Breast epithelium (tissue), 4 donors: ENCODE results near the gene NEBL. TPM values are rescaled to one million over a fixed set of nuclear protein-coding genes. Genes with fewer than 3 reads are reported as not detected.

Source experiments
- DNase-seq, 2 donors: peaks; one replicate each; pipeline ENCODE4 v3.0.0-alpha.2; 2019; ENCODE audit warnings: low spot score in 2 of 2
- H3K27ac ChIP-seq, 2 donors: fragments of 200-600 bp; sonication (generic) in 1 of 2; one replicate each; pipeline ENCODE4 v1.5.1; 2016 to 2019; ENCODE audit warnings: mild to moderate bottlenecking in 1 of 2
- H3K27me3 ChIP-seq, 2 donors: fragments of 200-600 bp; sonication (generic) in 1 of 2; one replicate each; pipeline versions ENCODE4 v1.5.1 to v1.6.0; 2017 to 2019; ENCODE audit warnings: control low read depth in 1 of 2, mild to moderate bottlenecking in 1 of 2
- H3K36me3 ChIP-seq: fragments of 200-600 bp; one replicate; pipeline ENCODE4 v1.5.1; 2019
- H3K4me1 ChIP-seq, 2 donors: fragments of 200-600 bp; sonication (generic); one replicate each; pipeline ENCODE4 v1.5.1; 2016 to 2019; ENCODE audit warnings: control low read depth in 1 of 2
- H3K4me3 ChIP-seq, 3 donors: fragments of 200-600 bp; sonication (generic); 1 replicate in 2 of 3; 2 replicates in 1 of 3; pipeline ENCODE4 v1.5.1; 2016 to 2019; ENCODE audit warnings: mild to moderate bottlenecking in 3 of 3, moderate library complexity in 2 of 3
- H3K9me3 ChIP-seq, 2 donors: fragments of 200-600 bp; sonication (generic) in 1 of 2; one replicate each; pipeline ENCODE4 v1.5.1; 2016 to 2019; ENCODE audit warnings: control low read depth in 1 of 2
- CTCF ChIP-seq, 3 donors: fragments of 450-650 bp; IDR thresholded peaks; one replicate each; pipeline ENCODE4 v1.5.1; 2016 to 2017; ENCODE audit warnings: antibody characterized with exemption in 3 of 3, mild to moderate bottlenecking in 3 of 3, moderate library complexity in 3 of 3
- POLR2A ChIP-seq: fragments of 450-650 bp; IDR thresholded peaks from one replicate; pipeline ENCODE4 v1.6.1; 2016; ENCODE audit warnings: antibody characterized with exemption, mild to moderate bottlenecking, moderate library complexity
- POLR2AphosphoS5 ChIP-seq, 3 donors: sonication (generic); formaldehyde crosslinking; IDR thresholded peaks; one replicate each; pipeline ENCODE4 v1.6.1; 2017; ENCODE audit warnings: antibody characterized with exemption in 3 of 3
- intact Hi-C: fragments of 100-400 bp; cut with DNase I; formaldehyde crosslinking; loops from one replicate; pipeline ENCODE4 v1.15.1; 2023; ENCODE audit warnings: low total_unique reads
- total RNA-seq, 3 donors: library from RNA; depleted of rRNA; stranded (reverse); fragments of >200 nt; gene quantifications; one replicate each; pipeline ENCODE4 v1.1.0, GENCODE V29; 2016

Gene NEBL
- total RNA-seq, 3 donors from 2014 or later, result 3.8 to 313 (median 85.2) TPM

- Histone ChIP-seq H3K36me3 (no peaks in the 10 kb centered on the region), H3K9me3 (no peaks in the 10 kb centered on the region), H3K27me3 (no peaks in the 10 kb centered on the region), H3K4me3 (no peak overlapping the region), H3K4me1 (no peaks in the 10 kb centered on the region), H3K27ac (no peak overlapping the region)
- DNase-seq, result no peak
- intact Hi-C loops, result no loop called here
- TF ChIP-seq POLR2AphosphoS5 (IDR thresholded peaks at IDR 0.05), result no peak
- TF ChIP-seq POLR2A, result no peak
- no peak for TF ChIP-seq CTCF (IDR thresholded peaks at IDR 0.05)
Observed at GRCh38 chr10:20916976-20917375, 19.9 kb upstream of the NEBL start.

GRCh38 chr10:20912969-20913368 lies 15.9 kb upstream of the NEBL start:
- intact Hi-C loops, result no loop called here
- TF ChIP-seq CTCF (IDR thresholded peaks at IDR 0.05) (no peak), POLR2A (no peak), POLR2AphosphoS5 (IDR thresholded peaks at IDR 0.05) (no peak)
- Histone ChIP-seq H3K4me3 (no peak overlapping the region), H3K36me3 (no peaks in the 10 kb centered on the region), H3K27ac (no peak overlapping the region), H3K9me3 (no peaks in the 10 kb centered on the region), H3K27me3 (no peaks in the 10 kb centered on the region), H3K4me1 (no peaks in the 10 kb centered on the region)
- DNase-seq, result no peak

DNA sequence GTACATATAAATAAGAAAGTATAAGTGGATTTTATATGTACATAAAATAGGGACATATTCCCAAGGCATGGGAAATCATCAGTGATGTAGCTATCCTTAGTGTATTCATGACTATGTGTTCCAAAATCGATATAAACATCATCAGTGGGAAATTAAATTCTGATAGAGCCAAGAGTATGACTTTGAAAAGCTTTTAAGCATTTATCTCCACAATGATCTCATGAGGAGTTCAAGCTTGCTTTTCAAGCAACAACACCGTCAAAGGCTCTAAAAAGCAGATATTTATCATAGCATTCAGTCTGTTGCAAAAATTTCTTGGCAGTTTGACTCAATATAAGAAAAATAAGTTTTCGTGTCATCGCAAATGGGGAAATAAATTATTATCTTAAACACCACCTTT lies 14.5 kb upstream of the NEBL start:
- Histone ChIP-seq H3K4me3 (no peak overlapping the region), H3K36me3 (no peaks in the 10 kb centered on the region), H3K27me3 (no peaks in the 10 kb centered on the region), H3K9me3 (no peaks in the 10 kb centered on the region), H3K4me1 (no peaks in the 10 kb centered on the region), H3K27ac (no peak overlapping the region)
- intact Hi-C loops, result no loop called here
- DNase-seq, result no peak
- TF ChIP-seq POLR2AphosphoS5 (IDR thresholded peaks at IDR 0.05), result no peak

GRCh38 chr10:20909801-20910200 lies 12.7 kb upstream of the NEBL start:
- Histone ChIP-seq H3K4me3 (no peak overlapping the region), H3K27ac (no peak overlapping the region), H3K27me3 (no peaks in the 10 kb centered on the region), H3K4me1 (no peaks in the 10 kb centered on the region), H3K9me3 (no peaks in the 10 kb centered on the region), H3K36me3 (no peaks in the 10 kb centered on the region)
- intact Hi-C loops, result no loop called here
- no peak for TF ChIP-seq POLR2A
- no peak for TF ChIP-seq CTCF (IDR thresholded peaks at IDR 0.05)
- no peak for TF ChIP-seq POLR2AphosphoS5 (IDR thresholded peaks at IDR 0.05)
- no peak for DNase-seq

- Histone ChIP-seq H3K9me3 (no peaks in the 10 kb centered on the region), H3K27me3 (no peaks in the 10 kb centered on the region), H3K4me3 (no peak overlapping the region), H3K4me1 (no peaks in the 10 kb centered on the region), H3K36me3 (no peaks in the 10 kb centered on the region), H3K27ac (no peak overlapping the region)
- intact Hi-C loops, result no loop called here
- no peak for DNase-seq
- TF ChIP-seq POLR2A, result no peak
- TF ChIP-seq CTCF (IDR thresholded peaks at IDR 0.05), result no peak
- no peak for TF ChIP-seq POLR2AphosphoS5 (IDR thresholded peaks at IDR 0.05)
Observed at GRCh38 chr10:20908391-20908790, 11.3 kb upstream of the NEBL start.
